Dedifferentiated amniotic fluid mesenchymal stem cell (primary cell): ENCODE measurements around the gene TXNRD1.
"Not testable (repeated sequence)": the region's sequence is repeated elsewhere in the genome, so short reads cannot be mapped to it uniquely, and the experiment has no call there.

Source experiments
- DNase-seq: peaks from one replicate; pipeline ENCODE4 v3.0.0-alpha.2; 2016; ENCODE audit errors: extremely low spot score

Gene TXNRD1

DNA sequence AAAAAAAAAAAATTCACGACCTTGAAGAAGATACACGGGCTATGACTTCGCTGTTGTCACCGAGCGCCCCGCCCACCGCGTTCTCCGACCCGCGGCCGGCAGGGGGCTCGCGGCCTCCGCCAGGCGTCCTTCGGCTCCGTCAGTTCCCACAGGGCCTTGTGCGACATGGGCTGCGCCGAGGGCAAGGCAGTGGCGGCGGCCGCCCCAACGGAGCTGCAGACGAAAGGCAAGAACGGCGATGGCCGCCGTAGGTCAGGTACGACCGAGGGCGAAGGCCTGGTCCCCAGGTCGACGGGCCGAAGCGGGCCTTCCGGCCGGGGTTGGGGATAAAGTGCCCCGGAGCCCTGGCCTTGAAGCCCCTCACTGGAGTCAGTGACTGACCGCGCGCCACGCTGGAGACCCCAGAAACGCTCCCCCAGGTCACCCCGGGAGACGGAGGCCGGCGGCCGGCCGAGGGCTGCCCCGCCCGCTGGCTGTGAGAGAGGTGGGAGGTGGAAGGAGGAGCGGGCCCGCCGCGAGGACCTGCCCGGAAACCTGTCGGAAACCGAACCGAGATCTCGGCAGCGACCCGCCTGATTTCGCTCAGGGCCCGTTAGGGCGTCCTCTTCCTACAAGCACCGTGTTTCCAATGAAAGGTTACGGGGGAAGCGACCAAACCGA lies at the start of gene TXNRD1:
TXNRD1 (plus strand) TSS at position 142 of the 660 bp plus-strand sequence; CDS start at position 166, 24 bp downstream.
- DNase-seq, result no peak

DNA sequence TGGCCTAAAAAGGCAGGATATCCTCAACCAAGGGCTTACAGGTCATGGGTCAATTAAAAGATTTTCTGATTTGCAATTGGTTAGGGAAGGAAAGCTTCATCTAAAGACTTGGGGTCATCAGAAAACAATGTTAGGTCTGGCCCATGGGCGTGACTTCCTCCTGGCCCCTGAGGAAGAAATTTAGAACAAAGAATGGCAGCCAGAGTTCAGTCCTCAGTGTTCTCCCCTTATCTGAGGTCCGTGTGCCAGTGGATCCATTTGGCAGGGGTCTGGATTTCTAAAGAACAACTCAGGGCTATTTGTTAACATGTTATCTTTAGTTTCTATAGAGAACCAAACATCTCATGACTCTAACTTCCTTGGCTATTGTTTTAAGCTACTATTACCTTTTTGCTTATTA lies 49.8 kb upstream of the TXNRD1 start:
- no peak for DNase-seq

DNA sequence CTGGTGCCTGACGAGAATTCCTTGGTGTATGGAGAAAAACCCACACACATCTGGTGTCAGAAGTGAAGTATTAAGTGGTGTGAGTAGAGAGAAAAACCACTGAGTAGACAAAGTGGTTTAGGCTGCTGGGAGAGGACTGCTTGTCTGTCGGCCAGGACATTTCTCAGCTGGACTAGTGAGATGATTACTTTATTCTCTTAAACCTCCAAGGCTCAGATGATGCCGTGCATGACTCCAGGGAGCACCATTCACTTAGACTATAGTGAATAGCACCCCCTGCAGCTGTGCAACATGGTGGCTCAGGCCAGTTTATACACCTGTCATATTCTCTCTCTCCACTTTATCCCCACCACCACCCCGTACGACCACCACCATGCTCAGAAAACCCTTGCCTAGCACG lies 49.1 kb upstream of the TXNRD1 start:
- no peak for DNase-seq

DNA sequence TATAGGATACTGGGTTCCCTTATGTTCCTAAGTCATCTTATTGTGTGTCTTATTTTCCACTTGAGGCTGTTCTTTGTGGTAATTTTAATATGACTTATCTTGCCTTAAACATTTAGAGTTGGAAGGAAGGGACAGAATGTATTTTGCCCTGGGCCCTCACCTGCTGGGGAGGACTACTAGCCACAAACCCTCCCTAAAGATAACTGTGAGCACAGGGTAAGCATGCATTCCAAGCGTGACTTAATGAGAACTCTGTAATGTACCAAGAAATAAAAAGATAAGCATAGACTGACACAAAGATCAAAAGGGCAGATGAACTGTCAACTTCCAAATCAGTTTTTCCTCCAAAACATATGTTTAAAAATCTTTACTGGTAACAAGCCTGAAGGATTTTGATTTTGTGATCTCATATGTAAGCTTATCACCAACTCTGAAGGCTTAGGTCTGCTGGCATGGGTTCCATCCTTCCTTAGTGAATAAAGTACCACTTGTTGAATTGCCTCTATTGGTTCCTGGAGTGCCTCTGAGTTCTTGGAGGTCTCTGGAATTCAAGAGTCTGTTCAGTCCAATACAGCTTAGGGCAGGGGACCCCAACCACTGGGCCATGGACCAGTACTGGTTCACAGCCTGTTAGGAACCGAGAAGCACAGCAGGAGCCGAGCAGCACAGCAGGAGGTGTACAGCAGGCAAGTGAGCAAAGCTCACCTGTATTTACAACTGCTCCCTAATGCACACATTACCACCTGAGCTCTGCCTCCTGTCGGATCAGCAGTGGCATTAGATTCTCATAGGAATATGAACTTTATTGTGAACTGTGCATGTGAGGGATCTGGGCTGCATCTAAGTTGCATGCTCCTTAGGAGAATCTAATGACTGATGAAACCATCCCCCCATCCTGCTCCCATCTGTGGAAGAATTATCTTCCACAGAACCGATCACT lies 47.8 kb upstream of the TXNRD1 start:
- DNase-seq, result no peak

DNA sequence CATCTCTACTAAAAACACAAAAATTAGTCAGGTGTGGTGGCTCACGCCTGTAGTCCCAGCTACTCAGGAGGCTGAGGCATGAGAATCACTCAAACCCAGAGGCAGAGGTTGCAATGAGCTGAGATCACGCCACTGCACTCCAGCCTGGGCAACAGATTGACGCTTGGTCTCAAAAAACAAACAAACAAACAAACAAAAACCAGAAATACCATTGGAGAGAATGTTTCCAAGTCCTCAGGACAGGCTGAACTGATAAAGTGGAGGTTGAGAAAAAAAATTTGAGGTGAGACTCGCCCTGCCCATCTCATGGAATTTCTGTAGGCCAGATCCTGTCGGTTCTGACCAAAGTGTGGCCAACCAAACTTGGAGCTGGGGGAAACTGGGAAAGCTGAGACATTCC lies 47.0 kb upstream of the TXNRD1 start:
- no peak for DNase-seq

DNA sequence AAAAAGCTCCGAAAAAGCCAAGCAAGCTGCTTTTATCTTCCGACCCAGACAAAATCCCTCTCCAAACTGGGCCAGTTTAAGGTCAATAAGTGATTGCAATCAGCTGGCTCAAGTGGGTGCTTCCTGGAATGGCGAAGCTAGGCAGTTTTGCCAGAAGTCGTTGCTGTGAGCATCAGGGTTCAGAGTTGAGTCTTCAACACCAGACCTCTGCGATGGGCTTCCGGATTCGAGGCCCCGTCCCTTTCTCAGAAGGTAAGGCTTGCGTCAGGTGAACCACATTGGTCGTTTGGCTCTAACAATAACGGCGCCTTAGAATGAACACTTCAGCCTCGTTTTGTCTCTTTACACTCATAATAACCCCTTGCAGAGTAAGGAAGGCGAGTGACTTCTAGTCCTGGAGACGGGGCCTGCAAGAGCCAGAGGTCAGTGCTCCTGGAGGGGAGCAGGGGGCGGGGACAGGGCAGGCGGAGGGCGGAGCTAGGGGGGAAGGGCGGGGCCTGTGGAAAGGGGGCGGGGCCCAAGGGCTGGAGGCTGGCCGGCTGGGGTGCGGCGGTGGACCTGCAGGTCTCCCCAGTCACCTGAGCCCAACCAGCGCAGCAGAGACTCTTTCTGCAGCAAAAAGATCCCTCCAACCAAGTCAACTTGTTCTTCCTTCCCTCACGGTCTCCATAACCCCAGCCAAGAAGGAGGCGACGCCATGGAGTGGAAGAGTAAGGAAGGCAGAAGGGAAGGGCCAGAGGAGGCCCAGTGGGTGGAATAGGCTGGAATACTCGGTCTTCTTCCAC lies 43.6 kb upstream of the TXNRD1 start:
- DNase-seq, result no peak

DNA sequence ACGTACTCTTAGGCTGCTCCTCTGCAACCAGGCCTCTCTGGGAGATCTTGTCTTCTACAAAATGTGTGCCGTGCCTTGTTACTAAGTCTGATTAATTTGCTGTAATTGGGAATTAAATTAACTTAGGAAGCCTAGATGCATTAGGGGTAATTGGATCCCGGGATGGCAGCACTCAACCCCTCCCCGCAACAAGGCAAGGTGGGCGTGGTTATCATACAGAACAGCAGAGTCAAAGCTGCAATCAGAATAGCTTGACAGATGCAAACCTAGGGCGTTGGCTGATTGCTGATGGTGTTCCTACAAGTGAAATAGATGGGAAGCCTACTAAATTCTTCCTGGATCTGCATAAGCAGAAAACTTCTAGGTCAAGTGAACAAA lies 43.0 kb upstream of the TXNRD1 start:
- no peak for DNase-seq

DNA sequence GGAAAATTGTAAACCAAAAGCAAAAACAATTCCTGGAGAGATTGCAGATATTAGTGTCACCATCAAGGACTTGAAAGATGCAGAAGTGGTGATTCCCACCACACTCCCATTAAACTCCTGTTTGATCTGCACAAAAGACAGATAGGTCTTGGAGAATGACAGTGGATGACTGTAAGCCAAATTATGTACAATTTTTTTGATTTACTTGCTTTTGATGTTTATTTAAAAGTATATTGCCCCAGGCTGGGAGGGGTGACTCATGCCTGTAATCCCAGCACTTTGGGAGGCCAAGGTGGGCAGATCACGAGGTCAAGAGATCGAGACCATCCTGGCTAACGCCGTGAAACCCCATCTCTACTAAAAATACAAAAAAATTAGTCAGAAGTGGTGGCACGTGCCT lies 41.8 kb upstream of the TXNRD1 start:
- DNase-seq, result not testable (repeated sequence)

DNA sequence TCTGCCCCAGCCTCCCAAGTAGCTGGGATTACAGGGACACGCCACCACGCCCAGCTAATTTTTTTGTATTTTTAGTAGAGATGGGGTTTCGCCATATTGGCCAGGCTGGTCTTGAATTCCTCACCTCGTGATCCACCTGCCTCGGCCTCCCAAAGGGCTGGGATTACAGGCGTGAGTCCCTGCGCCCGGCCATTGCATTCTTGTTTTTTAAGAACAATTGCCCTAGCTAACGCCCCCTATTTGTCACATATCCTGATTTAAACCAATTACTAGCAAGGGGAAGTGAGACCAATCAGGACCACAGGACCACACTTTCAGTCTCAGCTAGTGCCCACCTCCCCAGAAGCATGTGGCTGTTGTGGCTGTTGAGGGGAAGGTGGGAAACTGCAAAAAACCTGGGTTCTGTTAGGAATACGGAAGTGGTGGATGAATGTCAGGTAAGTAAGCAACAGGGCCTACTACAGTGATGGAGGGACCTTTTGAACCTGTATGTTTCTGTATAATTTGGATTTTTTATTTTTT lies 39.8 kb upstream of the TXNRD1 start:
- DNase-seq, result no peak

DNA sequence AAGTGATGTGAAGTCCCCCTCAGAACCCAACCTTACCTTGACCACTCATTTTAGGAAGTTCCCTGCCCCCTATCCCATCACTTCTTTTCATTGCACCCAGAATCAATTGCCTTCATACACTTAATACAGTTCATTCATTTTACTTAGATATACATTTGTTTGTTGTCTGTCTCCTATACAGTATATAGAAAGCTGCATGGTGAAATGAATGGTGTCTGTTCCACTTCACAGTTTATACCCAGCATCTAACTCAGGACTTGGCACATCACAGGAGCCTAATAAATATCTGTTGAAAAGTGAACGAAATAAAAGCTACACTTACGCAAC lies 38.3 kb upstream of the TXNRD1 start:
- DNase-seq, result no peak

DNA sequence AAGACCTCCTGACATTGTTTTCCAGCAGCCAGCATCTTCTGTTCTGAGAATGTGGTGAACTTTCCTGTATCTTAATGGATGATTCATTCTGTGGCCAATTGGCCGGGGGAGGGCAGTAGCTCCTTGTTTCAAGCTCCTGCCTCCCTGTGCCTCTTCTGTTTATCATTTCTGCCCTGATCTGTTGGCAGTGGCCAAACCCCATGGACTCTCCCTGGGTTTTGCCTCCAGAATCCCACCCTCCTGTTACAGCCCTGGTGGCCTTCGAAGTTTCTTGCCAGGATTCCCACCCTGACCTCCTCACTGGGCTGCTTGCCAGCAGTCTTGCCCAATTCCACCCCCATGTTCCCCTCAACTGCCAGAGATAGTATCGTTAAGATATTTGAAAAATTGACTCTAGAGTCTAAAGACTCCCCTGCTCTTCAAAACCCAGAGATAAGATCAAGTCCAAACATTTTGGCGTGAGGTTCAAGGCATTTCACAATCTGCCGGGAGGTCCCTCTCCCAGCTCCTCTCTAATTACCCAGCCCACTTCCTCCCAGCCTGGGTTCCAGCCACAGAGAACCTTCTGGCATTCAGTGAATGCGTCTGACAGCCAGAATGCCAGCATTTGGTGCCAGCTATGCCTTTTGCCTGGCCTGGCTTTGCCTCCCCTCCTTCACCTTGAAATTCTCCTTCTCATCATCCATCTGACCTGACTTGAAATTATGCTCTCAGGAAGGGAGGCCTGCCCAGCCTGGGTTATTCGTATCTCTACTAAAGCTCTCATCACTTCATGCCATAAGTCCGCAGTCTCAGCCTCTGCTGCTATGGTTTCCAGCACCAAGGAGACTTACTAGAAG lies 37.7 kb upstream of the TXNRD1 start:
- DNase-seq, result peak; percentile 93

DNA sequence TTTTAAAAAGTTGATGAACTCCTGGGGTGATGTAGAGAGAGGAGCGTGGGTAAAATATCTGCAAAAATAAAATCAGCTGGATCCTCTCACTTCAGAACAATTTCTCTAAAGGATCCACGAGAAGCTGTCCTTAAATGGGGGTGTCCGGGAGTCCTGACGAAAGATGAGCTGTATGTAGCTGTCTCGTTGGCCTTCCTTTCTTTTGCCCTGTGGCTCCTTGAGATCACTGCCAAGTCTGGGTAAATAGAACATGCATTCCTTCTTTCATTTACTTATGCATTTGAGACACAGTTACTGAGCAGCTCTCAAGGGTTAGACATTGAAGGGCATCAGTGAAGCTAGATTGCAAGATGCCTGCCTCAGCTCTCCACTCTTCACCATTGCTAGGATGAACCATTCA lies 35.2 kb upstream of the TXNRD1 start:
- no peak for DNase-seq

DNA sequence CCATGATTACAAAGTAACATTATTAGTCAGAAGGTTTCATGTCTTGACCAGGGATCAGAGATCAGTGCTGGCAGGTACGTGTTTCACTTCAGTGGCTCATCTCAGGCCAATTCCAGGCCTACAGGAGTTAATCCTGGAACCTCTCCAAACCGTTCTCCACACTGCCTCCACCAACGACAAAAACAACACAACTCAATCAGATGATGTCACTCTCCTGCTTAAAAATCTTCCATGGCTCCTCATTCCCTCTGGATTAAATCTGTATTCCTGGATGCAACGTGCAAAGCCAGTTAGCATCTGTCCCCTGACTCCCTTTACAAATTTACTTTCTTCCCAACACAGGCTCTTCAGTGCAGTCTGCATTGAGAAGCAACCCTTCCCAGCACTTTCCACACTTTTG lies 34.3 kb upstream of the TXNRD1 start:
- no peak for DNase-seq

DNA sequence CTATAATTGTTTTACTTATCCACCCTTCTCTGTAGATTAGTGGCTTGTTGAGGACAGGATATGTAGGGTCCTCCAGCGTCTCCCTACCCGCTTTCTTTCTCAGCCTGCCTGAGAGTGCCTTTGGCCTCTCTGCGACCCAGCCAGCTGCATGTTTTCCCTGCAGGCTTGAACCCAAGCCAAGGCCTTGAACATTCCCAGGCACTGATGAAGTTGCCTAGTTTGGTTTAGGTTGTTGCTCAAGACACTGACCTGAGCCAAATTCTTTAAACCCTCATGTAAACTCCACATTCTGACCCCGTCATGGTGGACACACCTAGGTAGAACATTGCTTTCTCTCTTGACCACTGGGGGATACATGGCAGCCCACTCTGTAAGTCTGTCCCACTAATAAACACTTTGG lies 33.4 kb upstream of the TXNRD1 start:
- peak; percentile 38 for DNase-seq

DNA sequence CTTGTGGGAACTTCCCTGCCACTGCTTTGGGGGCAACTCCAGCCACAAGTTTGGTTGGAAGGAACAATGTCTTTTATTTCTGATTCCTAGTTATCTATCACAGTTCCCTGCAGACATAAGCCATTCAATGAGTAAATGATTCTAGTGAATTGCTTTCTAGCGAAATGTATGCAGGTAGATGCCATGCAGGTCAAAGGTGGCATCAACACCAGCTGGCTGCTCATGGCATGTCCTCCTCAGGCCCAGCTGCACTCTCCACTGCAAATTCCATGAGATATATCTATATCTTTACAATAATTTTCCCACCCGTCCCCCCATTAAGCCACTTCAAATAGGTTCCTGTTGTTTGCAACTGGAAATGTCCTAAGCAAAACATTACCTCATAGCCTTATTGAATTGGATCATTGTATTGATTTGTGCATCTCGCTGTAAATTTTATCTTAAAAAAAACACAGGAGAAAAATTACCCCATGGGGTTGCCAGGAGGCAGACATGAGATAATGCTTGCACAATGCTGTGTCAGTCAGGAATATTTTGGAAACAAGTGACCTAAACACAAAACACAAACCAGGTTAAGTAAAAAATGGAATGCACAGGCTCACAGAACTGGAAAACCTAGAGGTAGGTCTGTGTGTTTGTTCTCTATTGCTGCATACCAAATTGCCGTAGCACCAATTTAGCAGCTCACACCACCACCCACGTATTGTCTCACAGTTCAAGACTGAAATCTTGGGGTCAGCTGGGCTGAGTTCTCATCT lies 32.8 kb upstream of the TXNRD1 start:
- DNase-seq, result no peak

DNA sequence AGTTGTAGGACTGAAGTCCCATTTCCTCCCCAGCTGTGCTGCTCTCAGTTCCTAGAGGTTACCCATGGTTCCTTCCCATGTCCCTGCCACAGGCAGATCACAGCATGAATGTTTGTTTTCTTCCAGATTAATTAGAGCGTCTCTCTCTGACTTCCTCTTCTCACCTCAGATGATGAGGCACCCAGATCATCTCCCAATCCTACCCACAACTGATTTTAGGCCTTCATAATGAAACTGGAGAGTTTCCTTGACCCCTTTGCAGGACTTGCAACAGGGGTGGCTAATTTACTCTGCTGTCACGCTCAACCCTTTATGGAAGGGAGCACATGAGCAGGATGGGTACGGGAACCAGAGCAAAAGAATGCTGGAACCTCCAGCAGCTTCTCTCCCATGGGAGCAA lies 32.1 kb upstream of the TXNRD1 start:
- DNase-seq, result no peak

DNA sequence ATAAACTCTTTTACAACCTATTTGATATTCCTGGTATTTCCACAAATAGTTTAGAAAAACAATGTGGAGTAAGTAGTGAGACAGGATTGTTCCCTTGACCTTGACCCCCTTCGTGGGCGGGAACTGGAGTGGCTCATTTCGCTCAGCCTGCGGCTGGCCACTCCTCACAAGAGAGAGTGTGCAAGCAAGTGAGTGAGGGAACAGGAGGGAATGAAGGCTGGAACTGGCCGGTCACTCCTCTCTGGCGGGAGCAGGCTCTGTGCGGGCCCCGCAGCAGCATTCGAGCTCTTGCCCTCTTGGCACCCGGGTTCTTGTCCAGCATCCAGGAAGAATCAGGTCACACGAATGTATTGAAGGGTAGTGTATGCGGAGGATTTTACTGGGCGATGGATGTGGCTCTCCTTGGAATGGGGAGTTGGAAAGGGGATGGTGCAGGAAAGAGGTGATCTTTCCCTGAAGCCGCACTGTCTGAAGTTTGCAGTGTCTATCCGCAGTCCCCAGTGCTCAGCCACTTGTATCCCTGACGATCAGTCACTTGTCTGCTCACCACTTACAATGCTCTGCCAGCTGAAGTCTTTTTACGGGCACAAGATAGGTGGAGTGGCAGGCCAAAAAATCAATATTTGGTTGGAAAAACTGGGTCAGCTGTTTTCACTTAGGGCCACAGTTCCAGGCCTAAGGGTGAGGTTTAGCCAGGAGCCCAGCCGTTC lies 28.0 kb upstream of the TXNRD1 start:
- DNase-seq, result no peak

DNA sequence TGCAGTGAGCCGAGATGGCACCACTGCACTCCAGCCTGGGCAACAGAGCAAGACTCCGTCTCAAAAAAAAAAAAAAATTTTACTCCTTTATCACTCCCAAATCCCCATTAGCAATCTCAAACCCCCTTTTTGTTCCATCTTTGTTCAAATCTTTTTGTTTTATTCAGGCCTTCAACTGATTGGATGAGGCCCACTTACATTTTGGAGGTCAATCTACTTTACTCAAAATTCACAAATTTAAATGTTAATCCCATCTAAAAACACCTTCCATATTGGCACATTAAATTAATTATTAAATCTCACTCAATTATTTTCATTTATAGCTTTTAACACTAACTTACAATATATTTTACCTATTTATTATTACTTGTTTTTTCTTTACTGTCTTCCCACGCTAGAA lies 27.0 kb upstream of the TXNRD1 start:
- DNase-seq, result no peak

DNA sequence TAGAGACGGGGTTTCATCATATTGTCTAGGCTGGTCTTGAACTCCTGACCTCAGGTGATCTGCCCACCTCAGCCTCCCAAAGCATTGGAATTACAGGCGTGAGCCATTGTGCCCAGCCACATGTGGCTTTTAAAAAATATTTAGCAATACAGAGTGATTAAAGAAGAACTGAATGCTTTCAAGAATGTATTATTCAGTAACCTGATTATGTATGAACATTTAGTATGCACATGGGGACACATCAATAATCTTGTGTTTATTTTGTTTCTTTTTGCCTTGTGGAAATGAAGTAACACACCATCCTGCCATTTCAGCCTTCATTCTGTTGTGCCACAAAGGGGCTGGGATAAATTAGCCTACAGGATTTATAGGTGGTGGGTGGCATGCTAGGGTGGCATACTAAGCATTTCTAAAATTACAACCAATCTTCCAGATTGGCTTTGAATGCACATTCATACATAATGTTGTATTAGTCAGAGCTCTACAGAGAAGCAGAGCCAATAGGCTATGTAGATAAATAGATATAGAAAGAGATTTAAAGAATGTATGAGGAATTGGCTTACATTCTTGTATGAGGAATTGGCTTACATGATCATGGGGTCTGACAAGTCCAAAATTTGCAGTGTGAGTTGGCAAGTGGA lies 25.5 kb upstream of the TXNRD1 start:
- peak; percentile 46 for DNase-seq
